GM19452 (cell line): ENCODE results near the gene CDH4.

Experiments
- ATAC-seq: cut with Tn5 transposase; IDR thresholded peaks from one replicate; pipeline ENCODE4 v1.9.1; 2021; ENCODE audit not compliant: unreplicated experiment

CDH4 gene

GRCh38 chr20:61436283-61436666 is 184.2 kb downstream of the CDH4 start:
- ATAC-seq: no peak

GRCh38 chr20:61436667-61437279 is 184.7 kb downstream of the CDH4 start:
- no peak for ATAC-seq

GRCh38 chr20:61437280-61438206 is 185.5 kb downstream of the CDH4 start:
- no peak for ATAC-seq

- ATAC-seq: no peak
These were observed 186.2 kb downstream of the CDH4 start for GRCh38 chr20:61438285-61438684.

GRCh38 chr20:61439251-61439650 is 187.2 kb downstream of the CDH4 start:
- ATAC-seq: no peak

GRCh38 chr20:61440548-61441055 is 188.5 kb downstream of the CDH4 start:
- ATAC-seq: no peak

GRCh38 chr20:61441537-61441936 is 189.5 kb downstream of the CDH4 start:
- no peak for ATAC-seq

GRCh38 chr20:61442075-61442670 is 190.1 kb downstream of the CDH4 start:
- no peak for ATAC-seq

- no peak for ATAC-seq
These were observed 190.7 kb downstream of the CDH4 start for GRCh38 chr20:61442718-61443117.

GRCh38 chr20:61443443-61444126 is 191.5 kb downstream of the CDH4 start:
- no peak for ATAC-seq

GRCh38 chr20:61444637-61445036 is 192.6 kb downstream of the CDH4 start:
- ATAC-seq: no peak

GRCh38 chr20:61445138-61445537 is 193.1 kb downstream of the CDH4 start:
- no peak for ATAC-seq

- ATAC-seq: no peak
These were observed 193.7 kb downstream of the CDH4 start for GRCh38 chr20:61445741-61446140.

- ATAC-seq: no peak
These were observed 195.9 kb downstream of the CDH4 start for GRCh38 chr20:61447952-61448351.

GRCh38 chr20:61448386-61448785 is 196.3 kb downstream of the CDH4 start:
- no peak for ATAC-seq

- no peak for ATAC-seq
These were observed 197.1 kb downstream of the CDH4 start for GRCh38 chr20:61449057-61449609.

GRCh38 chr20:61449916-61450315 is 197.9 kb downstream of the CDH4 start:
- ATAC-seq: no peak

- ATAC-seq: no peak
These were observed 198.5 kb downstream of the CDH4 start for GRCh38 chr20:61450549-61450948.

- ATAC-seq: no peak
These were observed 198.9 kb downstream of the CDH4 start for GRCh38 chr20:61451009-61451408.

GRCh38 chr20:61451953-61452352 is 199.9 kb downstream of the CDH4 start:
- ATAC-seq: no peak

GRCh38 chr20:61453219-61453618 is 201.2 kb downstream of the CDH4 start:
- ATAC-seq: no peak
